Activated CD4-positive, alpha-beta T cell treated with anti-CD3 and anti-CD28 coated beads for 4 hours (primary cell): ENCODE results near the gene TMUB2.
"Not testable (repeated sequence)": the region's sequence is repeated elsewhere in the genome, so short reads cannot be mapped to it uniquely, and the experiment has no call there.

Source experiments
- DNase-seq, 2 donors: peaks; one replicate each; pipeline ENCODE4 v3.0.0-alpha.2; 2020

Gene TMUB2

GRCh38 chr17:44219616-44220212, 32.9 kb downstream of the TMUB2 start, which contains the start of gene UBTF:
UBTF (minus strand) TSS chr17:44219675; CDS start chr17:44218229, 1,446 bp downstream.
- peak; percentile 68 to 75 for DNase-seq

- peak; percentile 48 to 57 for DNase-seq
These were observed 33.7 kb downstream of the TMUB2 start for GRCh38 chr17:44220213-44221083.

GRCh38 chr17:44221084-44221861, 34.5 kb downstream of the TMUB2 start:
- DNase-seq, result peak; percentile 52 to 54

- DNase-seq, result no peak
These were observed 35.0 kb downstream of the TMUB2 start for GRCh38 chr17:44221862-44222111.

- DNase-seq, result peak in 1 of 2 donors; percentile 33
These were observed 35.5 kb downstream of the TMUB2 start for GRCh38 chr17:44222112-44222869.

GRCh38 chr17:44223541-44224071, 36.8 kb downstream of the TMUB2 start:
- no peak for DNase-seq

- no peak for DNase-seq
These were observed 42.3 kb downstream of the TMUB2 start for GRCh38 chr17:44229090-44229489.

GRCh38 chr17:44230140-44230539, 43.4 kb downstream of the TMUB2 start:
- DNase-seq, result no peak

- no peak for DNase-seq
These were observed 45.3 kb downstream of the TMUB2 start for GRCh38 chr17:44232061-44232460.

GRCh38 chr17:44233582-44233981, 46.8 kb downstream of the TMUB2 start:
- no peak for DNase-seq

GRCh38 chr17:44235583-44235936, 48.8 kb downstream of the TMUB2 start:
- DNase-seq, result no peak

- no peak for DNase-seq
These were observed 49.7 kb downstream of the TMUB2 start for GRCh38 chr17:44236444-44236991.

GRCh38 chr17:44237886-44238285, 51.1 kb downstream of the TMUB2 start:
- DNase-seq, result not testable (repeated sequence)

- no peak for DNase-seq
These were observed 54.4 kb downstream of the TMUB2 start for GRCh38 chr17:44241106-44241624.
